D721Med (cell line): ENCODE data around the gene STAT5B.
"Not testable (repeated sequence)": the region's sequence is repeated elsewhere in the genome, so short reads cannot be mapped to it uniquely, and the experiment has no call there.

Source experiments
- DNase-seq: peaks from one replicate; pipeline ENCODE4 v3.0.0; 2011; ENCODE audit warnings: low spot score; ENCODE audit not compliant: insufficient read length
- FAIRE-seq: peaks from 2 replicates; lab custom pipeline; 2011; peaks lifted over from hg19 to GRCh38; lab: Jason Lieb, UNC
- CTCF ChIP-seq: IDR thresholded peaks from 2 replicates; pipeline ENCODE4 v1.5.1; 2012; ENCODE audit warnings: mild to moderate bottlenecking, control low read depth; ENCODE audit not compliant: insufficient read depth; ENCODE audit errors: missing control alignments

Gene STAT5B

GRCh38 chr17:42221886-42222745, 54.1 kb downstream of the STAT5B start:
- peak; percentile 48 for DNase-seq
- FAIRE-seq, result no peak
- TF ChIP-seq CTCF, result peak; percentile 91

GRCh38 chr17:42219280-42219679, 56.9 kb downstream of the STAT5B start:
- FAIRE-seq, DNase-seq: not testable (repeated sequence)

GRCh38 chr17:42214156-42214555, 62.0 kb downstream of the STAT5B start:
- FAIRE-seq (no peak), DNase-seq (no peak)
- no peak for TF ChIP-seq CTCF

- no peak for TF ChIP-seq CTCF
- no peak for FAIRE-seq
- no peak for DNase-seq
Observed at GRCh38 chr17:42212382-42212781, 63.8 kb downstream of the STAT5B start.

GRCh38 chr17:42211921-42212341, 64.3 kb downstream of the STAT5B start:
- not testable (repeated sequence) for DNase-seq, FAIRE-seq

- DNase-seq, result no peak
- no peak for TF ChIP-seq CTCF
- no peak for FAIRE-seq
Observed at GRCh38 chr17:42210046-42210445, 66.1 kb downstream of the STAT5B start.

GRCh38 chr17:42206153-42206612, 70.0 kb downstream of the STAT5B start:
- DNase-seq, FAIRE-seq: not testable (repeated sequence)

GRCh38 chr17:42203354-42203753, 72.8 kb downstream of the STAT5B start:
- FAIRE-seq, result no peak
- TF ChIP-seq CTCF, result no peak

More at GRCh38 chr17:42203354-42203753, 72.8 kb downstream of the STAT5B start:
- no peak for DNase-seq
